HepG2 (cell line): ENCODE results near the gene ZKSCAN1. TPM values are rescaled to one million over a fixed set of nuclear protein-coding genes. Genes with fewer than 3 reads are reported as not detected.

Experiments
- AGO1 ChIP-seq: fragments of 200-400 bp; formaldehyde crosslinking; IDR thresholded peaks from 2 replicates; pipeline ENCODE4 v1.6.1; 2017; ENCODE audit warnings: mild to moderate bottlenecking, low read depth, low read length, moderate library complexity; ENCODE audit not compliant: poor library complexity, severe bottlenecking
- BRF2 ChIP-seq: sonication (generic); formaldehyde crosslinking; IDR thresholded peaks from 2 replicates; pipeline ENCODE4 v1.8.1; 2022; ENCODE audit warnings: mild to moderate bottlenecking, missing genetic modification reagents
- FIP1L1 ChIP-seq: fragments of 200-400 bp; formaldehyde crosslinking; IDR thresholded peaks from 2 replicates; pipeline ENCODE4 v1.6.1; 2018; ENCODE audit warnings: low read depth, mild to moderate bottlenecking, low read length, moderate library complexity, borderline replicate concordance; ENCODE audit not compliant: insufficient read depth
- GTF3A ChIP-seq: sonication (generic); formaldehyde crosslinking; conservative IDR thresholded peaks from 2 replicates; pipeline ENCODE4 v1.4.0; 2020; ENCODE audit warnings: mild to moderate bottlenecking, missing genetic modification reagents
- KDM1A ChIP-seq: IDR thresholded peaks from 2 replicates; pipeline ENCODE4 v1.6.1; 2016; ENCODE audit warnings: missing compliant biosample characterization
- KDM2A ChIP-seq: sonication (generic); formaldehyde crosslinking; IDR thresholded peaks from 2 replicates; pipeline ENCODE4 v1.4.0; 2020; ENCODE audit warnings: low read depth, missing genetic modification reagents, borderline replicate concordance
- KLF16 ChIP-seq, 2 experiments: sonication (generic) in 1 of 2; formaldehyde crosslinking in 1 of 2; IDR thresholded peaks; 2 replicates each; pipeline versions ENCODE4 v1.6.1 to v1.8.0; 2016 to 2023; ENCODE audit warnings: missing genetic modification reagents in 2 of 2, missing compliant biosample characterization in 1 of 2
- KMT2B ChIP-seq: IDR thresholded peaks from 2 replicates; pipeline ENCODE4 v1.6.1; 2016; ENCODE audit warnings: missing genetic modification reagents, missing compliant biosample characterization
- MNT ChIP-seq: fragments of 450-650 bp; IDR thresholded peaks from 2 replicates; pipeline ENCODE4 v1.6.1; 2016
- MXI1 ChIP-seq: IDR thresholded peaks from 3 replicates; pipeline ENCODE4 v1.6.1; 2012; ENCODE audit warnings: low read depth, low read length, inconsistent platforms, borderline replicate concordance
- NFE2 ChIP-seq: sonication (generic); formaldehyde crosslinking; IDR thresholded peaks from 2 replicates; pipeline ENCODE4 v1.4.0; 2020; ENCODE audit warnings: missing genetic modification reagents
- PLRG1 ChIP-seq: fragments of 450-650 bp; conservative IDR thresholded peaks from 2 replicates; pipeline ENCODE4 v1.6.1; 2016
- PRPF4 ChIP-seq: fragments of 200-400 bp; formaldehyde crosslinking; IDR thresholded peaks from 2 replicates; pipeline ENCODE4 v1.6.1; 2016; ENCODE audit warnings: low read length, low read depth; ENCODE audit not compliant: poor library complexity, severe bottlenecking
- RFXAP ChIP-seq: sonication (generic); formaldehyde crosslinking; IDR thresholded peaks from 2 replicates; pipeline ENCODE4 v1.4.0; 2020; ENCODE audit warnings: missing genetic modification reagents, borderline replicate concordance
- TAF1 ChIP-seq: sonication (generic); formaldehyde crosslinking; IDR thresholded peaks from 2 replicates; pipeline ENCODE4 v1.4.0; 2020; ENCODE audit warnings: missing genetic modification reagents
- XRCC5 ChIP-seq: fragments of 200-400 bp; formaldehyde crosslinking; optimal IDR thresholded peaks from 2 replicates; pipeline ENCODE3; 2017; ENCODE audit warnings: mild to moderate bottlenecking, low read length
- ZBTB26 ChIP-seq: IDR thresholded peaks from 2 replicates; pipeline ENCODE4 v1.6.1; 2016; ENCODE audit warnings: missing compliant biosample characterization, missing genetic modification reagents, borderline replicate concordance
- ZMYM4 ChIP-seq: sonication (generic); formaldehyde crosslinking; IDR thresholded peaks from 2 replicates; pipeline ENCODE4 v1.8.1; 2023; ENCODE audit warnings: mild to moderate bottlenecking, missing genetic modification reagents
- ZNF230 ChIP-seq: sonication (generic); formaldehyde crosslinking; IDR thresholded peaks from 2 replicates; pipeline ENCODE4 v1.4.0; 2020; ENCODE audit warnings: mild to moderate bottlenecking, missing genetic modification reagents
- ZNF329 ChIP-seq: sonication (generic); formaldehyde crosslinking; IDR thresholded peaks from 2 replicates; pipeline ENCODE4 v1.9.0; 2021; ENCODE audit warnings: low read depth, mild to moderate bottlenecking, missing genetic modification reagents
- ZNF543 ChIP-seq: sonication (generic); formaldehyde crosslinking; IDR thresholded peaks from 2 replicates; pipeline ENCODE4 v1.4.0; 2020; ENCODE audit warnings: mild to moderate bottlenecking, missing genetic modification reagents
- ZNF782 ChIP-seq: sonication (generic); formaldehyde crosslinking; IDR thresholded peaks from 2 replicates; pipeline ENCODE4 v1.4.0; 2020; ENCODE audit warnings: missing genetic modification reagents, mild to moderate bottlenecking, borderline replicate concordance
- ZNF841 ChIP-seq: sonication (generic); formaldehyde crosslinking; IDR thresholded peaks from 2 replicates; pipeline ENCODE4 v1.8.1; 2023; ENCODE audit warnings: missing genetic modification reagents, borderline replicate concordance
- ZSCAN12 ChIP-seq: sonication (generic); formaldehyde crosslinking; IDR thresholded peaks from 2 replicates; pipeline ENCODE4 v1.9.0; 2021; ENCODE audit warnings: mild to moderate bottlenecking, missing genetic modification reagents
- ZSCAN9 ChIP-seq: IDR thresholded peaks from 2 replicates; pipeline ENCODE4 v1.6.1; 2016; ENCODE audit warnings: borderline replicate concordance
- polyA plus RNA-seq, 8 experiments: library from polyadenylated mRNA; depleted of rRNA in 3 of 8; stranded (reverse) in 7 of 8; unstranded in 1 of 8; fragments of >200 nt; fragmentation: Illumina TruSeq in 4 of 8; extraction: Trizol in 4 of 8; gene quantifications; 2 replicates each; pipeline versions ENCODE4 v1.2.1 to v1.2.3, GENCODE V29; 2011 to 2016; ENCODE audit warnings: low read depth in 4 of 8, missing spikeins in 1 of 8, mixed read lengths in 1 of 8; ENCODE audit not compliant: insufficient read depth in 1 of 8
- total RNA-seq, 5 experiments: library from RNA; depleted of rRNA; stranded (reverse); fragments of >200 nt; fragmentation: Illumina TruSeq; extraction: Trizol; gene quantifications; 2 replicates each; pipeline ENCODE4 v1.2.3, GENCODE V29; 2016; ENCODE audit warnings: low read depth in 1 of 5
- TF ChIP-seq, protein P1 (sequence below): sonication (generic); formaldehyde crosslinking; IDR thresholded peaks from 2 replicates; pipeline ENCODE4 v1.9.0; 2021; ENCODE audit warnings: missing genetic modification reagents, borderline replicate concordance

Gene ZKSCAN1
- total and polyA plus RNA-seq, 2 of the 13 experiments (the other 11 are each of a cell fraction or from before 2014, with no cell fraction given) = 46.4 to 60.6 TPM

GRCh38 chr7:100080907-100081534 is 65.6 kb downstream of the ZKSCAN1 start (continued):
- TF ChIP-seq ZNF543 = 0 out of 2 replicates have a peak, but pooled peaks have one; percentile 82
- TF ChIP-seq NFE2 (CRISPR knock-in tag) = no peak
- TF ChIP-seq PRPF4 = no peak
- no peak for TF ChIP-seq ZNF329 (CRISPR knock-in tag)
- no peak for TF ChIP-seq KMT2B
- no peak for TF ChIP-seq BRF2 (CRISPR knock-in tag)
- TF ChIP-seq ZNF841 (CRISPR knock-in tag) = no peak
- no peak for TF ChIP-seq ZSCAN9 (CRISPR knock-in tag)
- no peak for TF ChIP-seq KDM2A
- TF ChIP-seq KLF16 (CRISPR knock-in tag; IDR thresholded peaks at IDR 0.05) = no peak
- no peak for TF ChIP-seq MNT
- TF ChIP-seq TAF1 (CRISPR knock-in tag) = no peak
- no peak for TF ChIP-seq PLRG1
- no peak for TF ChIP-seq GTF3A (CRISPR knock-in tag)
- TF ChIP-seq XRCC5 = no peak
- TF ChIP-seq ZNF782 (CRISPR knock-in tag) = no peak
- TF ChIP-seq MXI1 = peak; percentile 7; the same call in 1 of the 3 replicates
- TF ChIP-seq FIP1L1 = 0 out of 2 replicates have a peak, but pooled peaks have one; percentile 20
- TF ChIP-seq ZSCAN12 (CRISPR knock-in tag) = no peak
- TF ChIP-seq RFXAP = no peak
- TF ChIP-seq AGO1 = no peak
- TF ChIP-seq ZMYM4 (CRISPR knock-in tag) = no peak
- no peak for TF ChIP-seq ZBTB26 (CRISPR knock-in tag)
- TF ChIP-seq, protein P1, sequence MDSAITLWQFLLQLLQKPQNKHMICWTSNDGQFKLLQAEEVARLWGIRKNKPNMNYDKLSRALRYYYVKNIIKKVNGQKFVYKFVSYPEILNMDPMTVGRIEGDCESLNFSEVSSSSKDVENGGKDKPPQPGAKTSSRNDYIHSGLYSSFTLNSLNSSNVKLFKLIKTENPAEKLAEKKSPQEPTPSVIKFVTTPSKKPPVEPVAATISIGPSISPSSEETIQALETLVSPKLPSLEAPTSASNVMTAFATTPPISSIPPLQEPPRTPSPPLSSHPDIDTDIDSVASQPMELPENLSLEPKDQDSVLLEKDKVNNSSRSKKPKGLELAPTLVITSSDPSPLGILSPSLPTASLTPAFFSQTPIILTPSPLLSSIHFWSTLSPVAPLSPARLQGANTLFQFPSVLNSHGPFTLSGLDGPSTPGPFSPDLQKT = no peak; the same call in 1 of the 2 replicates
- no peak for TF ChIP-seq KDM1A (CRISPR knock-in tag)
- 0 out of 2 replicates have a peak, but pooled peaks have one; percentile 25 for TF ChIP-seq ZNF230 (CRISPR knock-in tag)
